ENCODE measurements around the gene POF1B.

- TF ChIP-seq POLR2AphosphoS5 (IDR thresholded peaks at IDR 0.05; ENCODE audit: borderline replicate concordance, low read depth, low read length), result no peak
- no peak for TF ChIP-seq EZH2 (IDR thresholded peaks at IDR 0.05)
These were observed 53.0 kb downstream of the POF1B start for GRCh38 chrX:85326234-85327059.
